Prostate gland (tissue), 2 donors: ENCODE measurements around the gene MAML3.

Source experiments
- CTCF ChIP-seq, 4 experiments: fragments of 200-600 bp in 2 of 4; fragments of 450-650 bp in 2 of 4; sonication (generic) in 2 of 4; IDR thresholded peaks; 1 replicate in 3 of 4; 2 replicates in 1 of 4; pipeline ENCODE4 v1.5.1; 2016 to 2019; ENCODE audit warnings: antibody characterized with exemption in 4 of 4, mild to moderate bottlenecking in 2 of 4, moderate library complexity in 2 of 4
- POLR2A ChIP-seq: fragments of 450-650 bp; IDR thresholded peaks from one replicate; pipeline ENCODE4 v1.6.1; 2016; ENCODE audit warnings: antibody characterized with exemption, mild to moderate bottlenecking
- POLR2AphosphoS5 ChIP-seq: sonication (generic); formaldehyde crosslinking; IDR thresholded peaks from one replicate; pipeline ENCODE4 v1.6.1; 2017; ENCODE audit warnings: antibody characterized with exemption

- TF ChIP-seq CTCF (IDR thresholded peaks at IDR 0.05) (no peak), POLR2A (no peak), POLR2AphosphoS5 (no peak)
These were observed 300.7 kb downstream of the MAML3 start for GRCh38 chr4:139853309-139853708.
